ENCODE data around the gene ARHGEF4.
A peak's percentile ranks its signal among the peaks of the same experiment; 100 is the strongest.

ARHGEF4 gene

DNA sequence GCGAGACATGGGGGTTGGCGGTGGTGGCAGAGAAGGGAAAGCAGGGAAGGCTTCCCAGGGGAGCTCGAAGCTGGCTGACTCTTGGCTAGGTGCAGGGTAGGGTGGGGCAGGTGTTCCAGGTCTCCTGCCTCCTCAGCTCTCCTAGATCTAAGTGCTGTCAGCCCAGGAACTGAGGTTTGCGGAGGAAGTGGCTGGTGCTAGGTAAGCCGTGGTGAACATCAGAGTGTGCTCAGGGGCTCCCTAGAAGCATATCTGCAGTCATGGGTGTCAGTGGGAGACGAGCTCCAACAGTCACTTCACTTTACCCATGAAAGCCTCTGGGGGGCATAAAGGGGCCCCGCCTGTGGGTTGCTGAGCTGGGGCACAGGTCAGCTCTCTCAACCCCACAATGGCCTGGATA is 34.1 kb downstream of the ARHGEF4 start:
- Histone ChIP-seq H3K4me1 (ENCODE audit: control insufficient read depth, insufficient read depth, low read length) (no peaks in the 10 kb centered on the region), H3K27me3 (ENCODE audit: control insufficient read depth, insufficient read depth, low read length) (no peaks in the 10 kb centered on the region), H3K9ac (ENCODE audit: low read depth, low read length) (no peak overlapping the region), H3K9me3 (ENCODE audit: control insufficient read depth, insufficient read depth, low read length) (no peaks in the 10 kb centered on the region), H3K36me3 (ENCODE audit: control insufficient read depth, insufficient read depth, low read length) (no peaks in the 10 kb centered on the region), H3K4me3 (ENCODE audit: low read depth, low read length) (no peak overlapping the region)

DNA sequence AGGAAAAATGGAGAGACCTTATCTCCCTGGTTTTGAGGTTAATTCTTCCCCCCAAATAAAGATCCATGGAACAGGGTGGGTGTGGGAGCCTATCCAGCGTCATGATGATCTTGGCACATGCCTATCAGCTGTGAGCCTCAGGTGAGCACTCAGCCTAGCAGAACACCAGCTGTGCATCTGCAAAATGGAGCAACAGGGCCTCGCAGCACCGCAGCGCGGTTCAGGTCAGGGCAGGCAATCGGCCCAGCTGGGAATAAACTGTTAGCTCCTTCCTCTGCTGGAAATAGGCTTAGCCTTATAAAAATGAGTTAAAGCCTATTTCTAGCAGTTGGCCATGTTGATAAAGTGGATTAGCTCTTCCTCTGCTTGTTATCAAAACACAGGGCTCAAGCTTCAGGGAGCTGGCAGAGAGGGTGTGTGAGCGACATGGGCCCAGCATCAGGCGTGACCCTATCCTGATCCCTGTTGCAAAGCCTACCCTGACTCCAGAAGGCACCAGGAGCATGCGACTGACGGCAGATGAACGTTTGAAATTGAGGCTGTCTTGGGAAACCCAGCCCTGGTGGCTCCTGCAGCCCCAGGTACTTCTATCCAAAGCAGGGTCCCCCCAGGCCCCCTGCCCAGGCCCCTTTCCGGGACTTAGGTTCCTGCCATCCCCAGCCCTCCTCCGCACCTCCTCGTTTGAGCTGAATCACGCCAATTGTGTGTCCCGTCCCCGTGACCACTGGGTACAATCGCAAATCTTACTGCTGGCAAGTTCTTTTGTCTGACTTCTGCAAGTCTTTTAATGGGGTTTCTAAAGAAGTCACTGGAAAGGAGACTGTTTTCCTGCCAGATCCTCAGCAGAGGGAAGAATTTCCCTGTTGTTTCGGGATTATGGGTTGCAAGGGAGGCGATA is 35.4 kb downstream of the ARHGEF4 start:
- Histone ChIP-seq H3K36me3 (ENCODE audit: control insufficient read depth, insufficient read depth, low read length) (no peaks in the 10 kb centered on the region), H3K27me3 (ENCODE audit: control insufficient read depth, insufficient read depth, low read length) (no peaks in the 10 kb centered on the region), H3K4me1 (ENCODE audit: control insufficient read depth, insufficient read depth, low read length) (no peaks in the 10 kb centered on the region), H3K9me3 (ENCODE audit: control insufficient read depth, insufficient read depth, low read length) (no peaks in the 10 kb centered on the region), H3K4me3 (ENCODE audit: low read depth, low read length) (no peak overlapping the region), H3K9ac (ENCODE audit: low read depth, low read length) (peak overlapping the region; percentile 12)

DNA sequence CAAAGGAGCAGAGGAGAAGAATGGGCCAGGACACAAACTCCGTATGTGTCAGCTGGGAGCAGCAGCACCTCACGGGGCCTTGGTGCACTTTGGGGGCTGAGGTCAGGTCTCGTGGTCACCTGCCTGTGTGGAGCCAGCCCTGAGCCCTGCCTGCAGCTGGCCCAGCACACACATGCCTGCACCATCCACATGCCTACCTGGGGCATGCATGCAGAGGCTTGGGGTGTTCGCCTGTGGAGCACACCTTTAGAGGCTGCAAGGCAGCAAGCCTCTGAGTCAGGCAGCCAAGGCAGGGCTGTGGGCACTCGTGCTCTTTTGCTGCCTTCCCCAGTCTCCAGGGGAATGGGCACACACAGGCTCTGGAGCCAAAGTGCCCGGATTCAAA is 36.0 kb downstream of the ARHGEF4 start:
- no peak overlapping the region for H3K9ac ChIP-seq (ENCODE audit: low read depth, low read length)
- H3K9me3 ChIP-seq (ENCODE audit: control insufficient read depth, insufficient read depth, low read length), result no peaks in the 10 kb centered on the region
- H3K27me3 ChIP-seq (ENCODE audit: control insufficient read depth, insufficient read depth, low read length), result no peaks in the 10 kb centered on the region
- no peak overlapping the region for H3K4me3 ChIP-seq (ENCODE audit: low read depth, low read length)
- H3K36me3 ChIP-seq (ENCODE audit: control insufficient read depth, insufficient read depth, low read length), result no peaks in the 10 kb centered on the region
- no peaks in the 10 kb centered on the region for H3K4me1 ChIP-seq (ENCODE audit: control insufficient read depth, insufficient read depth, low read length)

DNA sequence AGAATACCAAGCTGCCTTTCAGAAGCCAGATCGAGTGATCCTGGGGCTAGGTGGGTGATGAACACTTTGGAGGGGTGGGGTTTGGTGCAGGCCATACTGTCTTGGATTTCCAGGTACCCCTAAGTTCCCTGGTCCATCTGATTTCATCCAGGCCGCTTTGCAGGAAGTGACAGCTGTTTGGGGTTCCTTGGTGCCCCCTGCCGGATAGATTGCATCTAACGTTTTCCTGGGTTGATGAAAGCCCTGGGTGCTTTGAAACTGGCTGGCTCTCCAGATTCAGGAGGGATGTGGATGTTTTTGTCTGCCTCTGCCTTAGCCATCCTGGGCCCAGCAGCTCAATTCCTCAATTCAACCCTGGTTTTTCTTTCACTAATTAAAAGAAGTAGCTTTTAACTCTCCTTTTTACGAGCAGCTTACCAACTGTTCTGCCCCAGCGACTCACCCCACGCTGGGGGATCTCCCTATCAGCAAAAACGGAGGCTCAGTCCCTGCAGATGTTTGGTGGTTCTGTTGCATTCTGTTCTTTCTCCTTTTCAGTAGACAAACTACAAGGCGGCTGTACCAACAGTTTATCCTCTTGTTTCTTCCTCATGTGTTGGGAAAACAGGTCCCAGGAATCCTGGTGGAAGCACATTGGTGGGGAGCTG is 37.1 kb downstream of the ARHGEF4 start:
- Histone ChIP-seq H3K4me1 (ENCODE audit: control insufficient read depth, insufficient read depth, low read length) (no peaks in the 10 kb centered on the region), H3K36me3 (ENCODE audit: control insufficient read depth, insufficient read depth, low read length) (no peaks in the 10 kb centered on the region), H3K9ac (ENCODE audit: low read depth, low read length) (no peak overlapping the region), H3K27me3 (ENCODE audit: control insufficient read depth, insufficient read depth, low read length) (no peaks in the 10 kb centered on the region), H3K4me3 (ENCODE audit: low read depth, low read length) (no peak overlapping the region), H3K9me3 (ENCODE audit: control insufficient read depth, insufficient read depth, low read length) (no peaks in the 10 kb centered on the region)

DNA sequence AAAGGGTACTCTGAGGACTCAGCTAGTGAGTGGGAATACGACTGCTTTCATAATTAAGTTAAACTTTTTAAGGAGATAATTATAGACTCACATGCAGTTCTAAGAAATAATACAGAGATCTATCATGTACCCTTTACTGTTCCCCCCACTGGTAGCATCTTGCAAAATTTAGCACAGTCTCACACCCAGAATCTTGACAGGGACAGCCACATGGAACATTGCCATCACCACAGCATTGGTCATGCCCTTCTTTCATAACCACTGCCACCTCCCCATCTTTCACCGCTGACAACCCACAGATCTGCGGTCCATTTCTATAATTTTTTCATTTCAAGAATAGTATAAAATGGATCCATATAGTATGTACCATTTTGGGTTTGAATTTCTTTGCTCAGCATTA is 37.8 kb downstream of the ARHGEF4 start:
- Histone ChIP-seq H3K4me1 (ENCODE audit: control insufficient read depth, insufficient read depth, low read length) (no peaks in the 10 kb centered on the region), H3K36me3 (ENCODE audit: control insufficient read depth, insufficient read depth, low read length) (no peaks in the 10 kb centered on the region), H3K4me3 (ENCODE audit: low read depth, low read length) (no peak overlapping the region), H3K27me3 (ENCODE audit: control insufficient read depth, insufficient read depth, low read length) (no peaks in the 10 kb centered on the region), H3K9me3 (ENCODE audit: control insufficient read depth, insufficient read depth, low read length) (no peaks in the 10 kb centered on the region), H3K9ac (ENCODE audit: low read depth, low read length) (no peak overlapping the region)

DNA sequence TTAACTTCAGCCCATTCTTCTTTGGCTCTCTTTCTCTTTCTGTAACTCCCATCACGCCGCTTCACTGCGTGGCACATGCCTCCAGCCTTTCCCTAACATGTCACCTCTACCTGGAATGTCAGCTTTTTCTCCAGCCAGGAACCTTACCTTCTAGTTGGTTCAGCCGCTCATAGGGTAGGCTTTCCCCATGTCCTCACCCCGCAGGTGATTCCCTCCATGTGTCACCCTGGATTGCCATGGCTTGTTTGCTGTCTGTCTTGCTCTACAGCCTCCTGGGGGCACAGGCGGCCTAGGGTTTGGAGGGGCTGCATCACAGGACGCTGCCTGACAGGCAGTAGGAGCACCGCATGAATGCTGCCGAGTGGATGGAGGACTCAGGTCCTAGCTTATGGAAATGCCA is 39.2 kb downstream of the ARHGEF4 start:
- Histone ChIP-seq H3K9me3 (ENCODE audit: control insufficient read depth, insufficient read depth, low read length) (no peaks in the 10 kb centered on the region), H3K36me3 (ENCODE audit: control insufficient read depth, insufficient read depth, low read length) (no peaks in the 10 kb centered on the region), H3K27me3 (ENCODE audit: control insufficient read depth, insufficient read depth, low read length) (no peaks in the 10 kb centered on the region), H3K4me3 (ENCODE audit: low read depth, low read length) (no peak overlapping the region), H3K4me1 (ENCODE audit: control insufficient read depth, insufficient read depth, low read length) (no peaks in the 10 kb centered on the region), H3K9ac (ENCODE audit: low read depth, low read length) (no peak overlapping the region)

DNA sequence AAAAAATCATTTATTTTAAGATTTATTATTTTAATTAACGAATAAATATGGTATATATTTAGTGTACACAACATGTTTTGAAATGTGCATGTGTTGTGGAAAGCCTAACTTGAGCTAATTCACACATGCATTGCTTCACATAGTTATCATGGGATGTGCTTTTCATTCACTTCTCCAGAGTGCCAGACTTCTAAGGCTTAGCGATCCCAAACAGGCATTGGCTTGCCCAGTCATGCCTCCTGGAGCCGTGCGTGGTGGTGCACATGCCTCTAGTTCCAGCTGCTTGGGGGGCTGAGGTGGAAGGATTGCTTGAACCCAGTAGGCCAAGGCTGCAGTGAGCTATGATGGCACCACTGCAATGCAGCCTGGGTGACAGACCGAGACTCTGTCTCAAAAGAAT is 40.5 kb downstream of the ARHGEF4 start:
- no peaks in the 10 kb centered on the region for H3K4me1 ChIP-seq (ENCODE audit: control insufficient read depth, insufficient read depth, low read length)
- no peak overlapping the region for H3K4me3 ChIP-seq (ENCODE audit: low read depth, low read length)
- H3K36me3 ChIP-seq (ENCODE audit: control insufficient read depth, insufficient read depth, low read length), result no peaks in the 10 kb centered on the region
- H3K9ac ChIP-seq (ENCODE audit: low read depth, low read length), result no peak overlapping the region
- H3K27me3 ChIP-seq (ENCODE audit: control insufficient read depth, insufficient read depth, low read length), result no peaks in the 10 kb centered on the region
- H3K9me3 ChIP-seq (ENCODE audit: control insufficient read depth, insufficient read depth, low read length), result no peaks in the 10 kb centered on the region

DNA sequence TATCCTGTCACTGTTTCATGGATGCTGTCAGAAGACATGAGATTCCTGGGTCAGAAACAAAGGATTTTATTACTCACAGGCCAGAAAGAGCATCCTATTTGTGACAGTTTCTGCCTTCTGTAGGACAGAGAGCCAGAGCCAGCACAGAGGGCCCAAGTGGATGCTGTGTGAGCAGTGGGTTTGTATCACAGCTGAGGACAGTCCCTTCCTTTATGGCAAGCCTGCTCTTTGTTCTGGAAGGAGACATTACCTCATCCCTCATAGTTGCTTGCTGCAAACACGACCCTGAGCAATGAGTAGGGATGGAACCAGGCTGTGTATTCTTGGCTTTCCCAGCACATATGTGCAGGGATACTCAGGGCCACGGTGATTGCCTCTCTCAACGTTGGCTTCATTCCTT is 41.6 kb downstream of the ARHGEF4 start:
- no peaks in the 10 kb centered on the region for H3K27me3 ChIP-seq (ENCODE audit: control insufficient read depth, insufficient read depth, low read length)
- no peaks in the 10 kb centered on the region for H3K9me3 ChIP-seq (ENCODE audit: control insufficient read depth, insufficient read depth, low read length)
- no peak overlapping the region for H3K4me3 ChIP-seq (ENCODE audit: low read depth, low read length)

DNA sequence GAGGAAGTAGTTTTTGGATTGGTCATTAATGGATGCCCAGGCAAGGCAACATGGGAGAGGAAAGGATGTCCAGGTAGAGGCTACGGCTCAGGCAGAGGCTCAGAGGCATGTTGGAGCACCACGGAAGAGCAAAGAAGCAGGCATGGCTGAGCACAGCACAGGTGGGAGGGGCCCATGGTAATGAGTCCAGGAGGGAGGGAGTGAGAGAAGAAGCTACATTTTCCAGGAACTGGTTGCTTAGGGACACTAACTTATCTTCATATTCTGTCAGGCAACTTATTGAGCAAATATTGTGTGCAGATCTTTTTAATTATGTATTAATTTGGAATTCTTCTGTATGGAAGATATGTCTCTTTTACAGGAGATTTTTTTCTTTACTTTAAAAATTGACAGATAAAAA is 42.2 kb downstream of the ARHGEF4 start:
- Histone ChIP-seq H3K9ac (ENCODE audit: low read depth, low read length) (no peak overlapping the region), H3K9me3 (ENCODE audit: control insufficient read depth, insufficient read depth, low read length) (no peaks in the 10 kb centered on the region), H3K36me3 (ENCODE audit: control insufficient read depth, insufficient read depth, low read length) (no peaks in the 10 kb centered on the region), H3K4me1 (ENCODE audit: control insufficient read depth, insufficient read depth, low read length) (no peaks in the 10 kb centered on the region), H3K4me3 (ENCODE audit: low read depth, low read length) (no peak overlapping the region), H3K27me3 (ENCODE audit: control insufficient read depth, insufficient read depth, low read length) (no peaks in the 10 kb centered on the region)

More for the DNA sequence above, 41.6 kb downstream of the ARHGEF4 start:
- no peaks in the 10 kb centered on the region for H3K36me3 ChIP-seq (ENCODE audit: control insufficient read depth, insufficient read depth, low read length)
- no peaks in the 10 kb centered on the region for H3K4me1 ChIP-seq (ENCODE audit: control insufficient read depth, insufficient read depth, low read length)
- no peak overlapping the region for H3K9ac ChIP-seq (ENCODE audit: low read depth, low read length)

DNA sequence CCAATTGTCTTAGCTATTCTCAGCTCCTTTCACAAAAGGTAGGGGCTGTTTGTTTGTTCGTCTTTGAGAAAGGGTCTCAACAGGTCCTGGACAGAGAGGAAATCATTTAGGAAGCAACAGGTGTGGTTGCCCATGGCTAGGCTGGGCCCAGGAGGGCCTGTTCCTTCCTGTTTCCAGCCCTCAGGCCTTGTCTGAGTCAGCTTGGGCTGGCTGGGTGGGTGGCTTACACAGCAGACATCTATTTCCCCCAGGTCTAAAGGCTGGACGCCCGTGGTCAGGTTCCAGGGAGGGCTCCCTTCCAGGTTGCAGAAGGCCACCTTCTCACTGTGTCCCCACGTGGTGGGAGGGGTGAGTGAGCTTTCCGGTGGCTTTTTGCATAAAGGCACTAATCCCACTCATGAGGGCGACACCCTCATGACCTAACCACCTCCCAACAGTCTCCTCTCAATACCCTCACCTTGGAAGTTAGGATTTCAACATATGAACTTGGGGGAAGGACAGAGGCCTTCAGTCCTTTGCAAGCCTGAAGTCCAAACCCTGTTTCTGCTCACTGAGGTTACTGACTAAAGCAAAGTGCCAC is 45.5 kb downstream of the ARHGEF4 start:
- Histone ChIP-seq H3K4me3 (ENCODE audit: low read depth, low read length) (no peak overlapping the region), H3K4me1 (ENCODE audit: control insufficient read depth, insufficient read depth, low read length) (no peaks in the 10 kb centered on the region), H3K9ac (ENCODE audit: low read depth, low read length) (no peak overlapping the region), H3K36me3 (ENCODE audit: control insufficient read depth, insufficient read depth, low read length) (no peaks in the 10 kb centered on the region), H3K9me3 (ENCODE audit: control insufficient read depth, insufficient read depth, low read length) (no peaks in the 10 kb centered on the region), H3K27me3 (ENCODE audit: control insufficient read depth, insufficient read depth, low read length) (no peaks in the 10 kb centered on the region)

DNA sequence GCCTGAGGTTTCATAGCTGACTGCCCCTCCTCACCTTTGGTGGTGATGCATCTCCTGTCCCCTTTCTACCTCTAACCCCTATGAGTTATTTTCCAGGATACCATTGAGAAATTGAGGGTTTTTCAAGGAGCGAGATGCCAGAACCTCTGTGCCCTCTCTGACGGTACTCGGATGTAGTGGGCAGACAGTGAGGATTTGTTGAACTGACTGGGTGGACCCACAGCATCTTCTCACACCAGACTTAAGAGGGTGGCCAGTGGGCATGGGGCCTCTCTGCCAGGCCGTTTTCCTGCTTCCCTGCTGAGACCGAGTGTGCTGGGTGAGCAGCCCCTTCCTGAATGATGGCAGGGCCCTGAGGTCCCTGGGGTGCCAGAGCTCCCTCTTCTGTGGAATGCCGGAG is 46.3 kb downstream of the ARHGEF4 start:
- Histone ChIP-seq H3K9me3 (ENCODE audit: control insufficient read depth, insufficient read depth, low read length) (no peaks in the 10 kb centered on the region), H3K36me3 (ENCODE audit: control insufficient read depth, insufficient read depth, low read length) (no peaks in the 10 kb centered on the region), H3K9ac (ENCODE audit: low read depth, low read length) (no peak overlapping the region), H3K27me3 (ENCODE audit: control insufficient read depth, insufficient read depth, low read length) (no peaks in the 10 kb centered on the region), H3K4me1 (ENCODE audit: control insufficient read depth, insufficient read depth, low read length) (no peaks in the 10 kb centered on the region), H3K4me3 (ENCODE audit: low read depth, low read length) (no peak overlapping the region)

DNA sequence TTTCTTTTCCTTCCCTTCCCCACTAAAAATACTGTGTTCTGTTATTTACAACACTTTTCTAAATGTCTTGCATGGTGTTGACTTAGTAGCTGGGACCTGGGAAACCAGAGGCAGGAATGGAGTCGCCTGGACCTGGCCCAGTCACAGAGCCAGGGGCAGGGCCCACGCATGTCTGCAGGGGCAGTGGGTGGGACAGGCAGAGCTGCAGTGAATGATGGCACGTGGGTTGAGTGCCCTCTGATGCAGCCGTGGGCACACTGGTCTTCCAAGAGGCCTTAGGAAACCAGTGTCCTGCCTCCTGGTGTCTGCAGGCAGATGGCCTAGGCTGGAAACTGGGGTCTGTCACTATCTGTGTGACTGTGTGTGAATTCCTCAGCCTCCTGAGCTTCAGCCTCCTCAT is 46.8 kb downstream of the ARHGEF4 start:
- Histone ChIP-seq H3K9ac (ENCODE audit: low read depth, low read length) (no peak overlapping the region), H3K4me3 (ENCODE audit: low read depth, low read length) (no peak overlapping the region), H3K36me3 (ENCODE audit: control insufficient read depth, insufficient read depth, low read length) (no peaks in the 10 kb centered on the region), H3K4me1 (ENCODE audit: control insufficient read depth, insufficient read depth, low read length) (no peaks in the 10 kb centered on the region), H3K9me3 (ENCODE audit: control insufficient read depth, insufficient read depth, low read length) (no peaks in the 10 kb centered on the region), H3K27me3 (ENCODE audit: control insufficient read depth, insufficient read depth, low read length) (no peaks in the 10 kb centered on the region)

Measured in iPS-15b (cell line).